GM19438 (cell line): ENCODE measurements around the gene LTC4S.
"Not testable (repeated sequence)": the region's sequence is repeated elsewhere in the genome, so short reads cannot be mapped to it uniquely, and the experiment has no call there.

Source experiments
- ATAC-seq: cut with Tn5 transposase; IDR thresholded peaks from one replicate; pipeline ENCODE4 v1.9.1; 2021; ENCODE audit warnings: low read depth; ENCODE audit not compliant: unreplicated experiment

The LTC4S gene

DNA sequence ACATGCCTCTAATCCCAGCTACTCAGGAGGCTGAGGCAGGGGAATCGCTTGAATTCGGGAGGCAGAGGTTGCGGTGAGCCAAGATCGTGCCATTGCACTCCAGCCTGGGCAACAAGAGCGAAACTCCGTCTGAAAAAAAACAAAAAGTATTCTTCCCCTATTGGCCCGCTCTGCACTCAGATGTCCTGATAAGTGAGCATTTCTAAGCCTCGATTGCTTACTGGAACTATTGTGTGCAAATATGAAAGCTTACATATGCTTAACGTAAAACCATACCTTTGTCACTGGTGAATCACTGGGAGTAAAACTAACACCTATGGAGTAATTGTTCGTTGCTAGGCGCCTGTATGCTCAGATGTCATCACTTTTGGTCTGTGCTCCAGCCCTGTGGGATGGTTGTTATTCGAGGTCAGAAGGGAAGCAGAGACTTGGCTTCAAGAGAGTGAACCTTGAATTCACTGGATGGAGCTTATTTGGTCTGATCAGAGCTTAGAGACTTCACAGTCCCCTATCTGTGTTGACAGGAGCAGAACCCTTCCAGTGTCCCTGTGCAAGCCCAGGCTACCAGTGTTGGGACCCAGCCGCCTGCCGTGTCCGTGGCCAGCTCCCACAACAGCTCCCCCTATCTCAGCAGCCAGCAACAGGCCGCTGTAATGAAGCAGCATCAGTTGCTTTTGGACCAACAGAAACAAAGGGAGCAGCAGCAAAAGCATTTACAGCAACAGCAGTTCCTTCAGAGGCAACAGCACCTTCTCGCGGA lies 25.3 kb upstream of the LTC4S start:
- no peak for ATAC-seq

DNA sequence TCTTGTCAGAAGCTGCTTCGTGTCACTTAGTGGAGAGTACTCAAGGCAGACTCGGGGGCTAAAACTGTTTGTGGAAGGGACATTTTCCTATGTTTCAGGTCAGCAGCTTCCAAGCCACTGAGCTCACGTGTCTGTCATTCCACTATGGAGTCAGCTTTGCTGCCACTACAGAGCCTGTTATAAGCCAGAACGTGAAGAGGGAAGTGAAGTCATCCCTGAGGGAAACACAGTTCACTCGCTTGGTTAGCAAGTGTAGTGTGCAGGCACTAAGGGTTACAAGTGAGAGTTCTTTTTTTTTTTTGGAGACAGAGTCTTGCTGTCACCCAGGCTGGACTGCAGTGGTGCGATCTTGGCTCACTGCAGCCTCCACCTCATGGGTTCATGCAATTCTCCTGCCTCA lies 24.5 kb upstream of the LTC4S start:
- no peak for ATAC-seq

DNA sequence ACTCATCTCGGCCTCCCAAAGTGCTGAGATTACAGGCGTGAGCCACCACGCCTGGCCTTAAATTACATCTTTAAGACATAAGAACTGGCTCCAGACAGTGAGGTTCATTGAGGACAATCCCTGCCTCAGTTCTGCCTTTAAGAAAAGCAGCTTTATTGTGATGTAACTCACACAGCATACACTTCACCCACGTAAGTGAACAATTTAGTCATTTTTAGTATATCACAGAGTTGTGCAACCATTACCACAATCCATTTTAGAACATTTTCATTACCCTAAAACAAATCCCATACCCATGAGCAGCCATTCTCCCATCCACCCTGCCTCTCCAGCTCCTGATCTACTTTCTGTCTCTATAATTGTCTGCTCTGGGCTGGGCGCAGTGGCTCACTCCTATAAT lies 24.0 kb upstream of the LTC4S start:
- ATAC-seq: no peak

DNA sequence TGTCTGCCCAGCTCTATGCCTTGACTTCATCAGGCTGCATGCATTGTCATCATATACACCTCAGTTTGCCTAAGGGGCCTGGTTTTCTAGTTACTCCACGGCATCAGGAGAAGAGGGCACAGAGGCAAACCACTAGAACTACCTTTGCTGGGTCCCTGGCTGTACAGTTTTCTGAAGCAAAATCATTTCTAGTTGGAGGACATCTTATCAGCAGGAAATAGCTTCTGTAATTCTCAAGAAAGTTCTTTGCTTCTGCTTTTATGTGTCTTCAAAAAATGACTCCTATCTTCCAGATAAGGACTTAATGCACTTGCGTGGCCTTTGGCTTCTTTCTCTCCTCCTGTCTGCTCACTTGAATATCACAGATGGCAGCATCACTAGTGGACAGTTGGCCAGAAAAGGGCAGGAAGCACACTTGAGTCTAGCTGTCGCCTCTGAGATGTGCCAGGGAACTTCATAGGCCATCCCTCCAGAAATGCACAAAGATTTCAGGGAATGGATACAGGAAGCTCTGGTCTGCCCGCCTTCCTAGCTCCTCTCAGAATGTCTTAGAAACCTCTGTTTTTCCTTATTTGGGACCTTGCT lies 22.4 kb upstream of the LTC4S start:
- no peak for ATAC-seq

DNA sequence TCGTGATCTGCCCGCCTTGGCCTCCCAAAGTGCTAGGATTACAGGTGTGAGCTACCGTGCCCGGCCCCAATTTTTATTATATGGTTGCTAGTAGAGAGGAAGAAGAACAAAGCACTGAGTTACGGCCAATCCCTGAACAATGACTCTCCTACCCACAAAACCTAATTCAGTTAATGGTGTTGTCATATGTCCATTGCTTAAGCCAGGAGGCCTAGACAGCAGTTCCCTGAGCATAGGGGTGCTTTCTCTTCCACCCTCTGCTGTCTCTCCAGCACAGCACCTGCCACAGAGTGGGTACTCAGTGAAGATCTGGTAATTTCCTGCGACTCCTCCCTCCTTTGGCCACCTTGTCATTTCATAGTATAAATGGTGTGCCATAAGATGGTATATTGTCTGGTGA lies 21.4 kb upstream of the LTC4S start:
- no peak for ATAC-seq

DNA sequence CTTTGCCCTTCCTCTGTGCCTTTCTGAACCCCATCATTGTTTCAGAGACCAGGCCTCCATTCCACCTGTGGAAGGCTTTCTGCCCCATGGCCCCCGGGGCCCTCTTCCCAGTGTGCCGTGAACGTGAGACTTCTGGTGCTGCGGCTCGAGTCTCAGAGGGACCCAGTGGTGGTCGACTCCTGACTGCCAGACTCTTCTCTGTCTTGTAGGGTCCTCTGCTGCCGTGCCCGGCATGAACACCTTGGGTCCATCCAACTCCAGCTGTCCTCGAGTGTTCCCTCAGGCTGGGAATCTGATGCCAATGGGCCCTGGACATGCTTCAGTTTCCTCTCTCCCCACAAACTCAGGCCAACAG lies 20.1 kb upstream of the LTC4S start:
- ATAC-seq: no peak

DNA sequence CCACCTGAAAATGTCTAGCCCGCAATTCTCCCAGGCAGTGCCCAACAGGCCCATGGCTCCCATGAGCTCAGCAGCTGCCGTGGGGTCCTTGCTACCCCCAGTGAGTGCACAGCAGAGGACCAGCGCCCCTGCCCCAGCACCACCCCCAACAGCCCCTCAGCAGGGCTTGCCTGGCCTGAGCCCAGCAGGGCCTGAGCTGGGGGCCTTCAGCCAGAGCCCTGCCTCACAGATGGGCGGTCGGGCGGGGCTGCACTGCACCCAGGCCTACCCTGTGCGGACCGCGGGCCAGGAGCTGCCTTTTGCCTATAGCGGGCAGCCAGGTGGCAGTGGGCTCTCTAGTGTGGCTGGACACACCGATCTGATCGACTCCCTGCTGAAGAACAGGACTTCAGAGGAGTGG lies 19.3 kb upstream of the LTC4S start:
- ATAC-seq: no peak

DNA sequence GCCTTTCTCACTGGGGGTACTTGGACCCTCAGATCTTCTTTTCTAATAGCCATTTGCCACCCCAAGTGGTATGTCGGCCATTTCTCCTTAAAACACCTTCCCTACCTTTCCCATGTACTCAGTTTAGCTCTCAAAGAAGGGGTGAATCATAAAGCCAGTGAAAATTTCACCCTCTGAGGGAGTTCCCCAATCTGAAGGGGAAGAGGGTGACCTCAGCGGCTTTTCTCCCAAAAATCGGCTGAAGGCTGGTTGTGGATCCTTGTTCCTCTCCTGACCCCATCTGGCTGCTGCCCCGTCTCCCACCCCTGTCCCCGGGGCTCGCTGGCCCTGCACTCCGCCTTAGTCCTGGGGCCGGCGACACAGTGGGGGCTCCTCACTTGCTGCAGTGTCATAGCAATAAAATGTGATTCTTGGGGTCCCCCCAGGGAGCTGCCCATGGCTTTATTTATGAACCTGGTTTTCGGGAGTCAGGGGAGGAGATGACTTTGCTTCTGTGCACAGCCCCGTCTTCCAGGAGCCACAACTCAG lies 17.3 kb upstream of the LTC4S start:
- ATAC-seq: no peak

DNA sequence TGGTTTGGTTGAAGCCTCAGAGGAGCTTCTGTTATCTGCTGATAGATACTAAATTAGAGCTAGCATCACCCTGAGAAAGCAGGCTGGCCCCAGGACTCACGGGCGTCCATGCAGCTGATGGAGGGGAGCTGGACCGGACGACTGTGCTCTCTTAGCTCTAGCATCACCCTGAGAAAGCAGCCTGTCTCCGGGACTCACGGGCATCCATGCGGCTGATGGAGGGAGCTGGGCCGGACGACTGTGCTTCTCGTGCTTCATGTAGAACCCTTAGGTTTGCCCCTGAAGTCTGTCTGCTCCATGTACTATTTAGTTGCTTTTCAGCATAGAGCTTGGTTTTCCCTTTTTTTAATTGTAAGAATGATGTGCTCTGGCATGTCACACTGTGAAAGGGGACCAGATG lies 16.3 kb upstream of the LTC4S start:
- ATAC-seq: no peak

DNA sequence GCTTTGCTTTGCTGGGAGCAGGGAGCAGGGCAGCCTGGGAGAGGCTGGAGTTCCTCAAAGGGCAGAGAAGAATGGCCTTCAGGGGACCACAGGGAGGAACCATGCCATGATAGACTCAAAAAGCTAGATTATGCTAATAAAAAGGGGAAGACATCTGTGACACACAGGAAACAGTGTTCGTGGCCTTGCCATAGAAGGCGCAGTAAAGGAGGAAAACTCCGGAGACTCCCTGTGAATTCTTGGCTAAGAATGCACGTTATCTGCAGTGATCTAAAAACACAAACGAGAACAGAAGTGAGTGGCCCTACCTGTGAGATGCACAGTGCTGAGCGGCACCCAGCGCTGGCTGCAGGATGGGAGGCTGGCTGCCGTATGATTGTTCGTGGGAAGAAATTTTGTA lies 15.9 kb upstream of the LTC4S start:
- no peak for ATAC-seq

DNA sequence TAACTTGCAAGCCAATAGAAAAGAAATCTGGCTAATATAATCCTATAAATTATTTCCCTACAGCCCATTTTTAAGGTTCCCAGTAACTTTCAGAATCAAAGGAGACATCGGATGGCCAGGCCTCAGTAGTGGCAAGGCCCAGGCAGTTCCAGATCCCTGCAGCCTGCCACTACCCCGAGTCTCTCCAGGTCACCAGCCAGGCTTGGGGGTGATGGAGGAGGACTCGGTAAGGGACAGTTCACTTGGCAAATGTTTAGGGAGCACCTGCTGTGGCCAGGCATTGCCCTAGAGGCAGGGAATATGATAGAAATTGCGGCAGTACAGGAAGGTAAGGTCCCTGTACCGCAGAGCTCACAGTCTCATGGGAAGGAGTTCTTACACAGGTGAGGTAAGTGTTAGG lies 15.2 kb upstream of the LTC4S start:
- ATAC-seq: no peak

DNA sequence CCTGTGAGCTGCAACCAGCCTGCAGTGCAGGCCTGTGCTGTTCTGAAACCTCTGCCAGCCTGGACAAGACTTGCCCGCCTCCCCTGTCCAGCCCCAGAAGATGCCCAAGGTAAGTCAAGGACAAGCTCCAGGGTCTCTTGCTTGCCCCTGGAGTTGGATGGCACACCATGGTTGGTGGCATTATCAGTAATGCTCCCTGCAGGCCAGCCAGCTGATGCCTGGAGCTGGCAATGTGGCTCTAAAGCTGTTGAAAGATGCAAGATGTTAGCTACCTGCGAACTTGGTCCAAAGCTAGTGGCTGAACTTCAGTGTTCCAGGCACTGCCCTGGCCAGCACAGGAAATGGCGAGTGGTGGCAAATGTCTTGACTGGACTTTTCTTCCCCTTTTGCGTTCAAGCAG lies 14.0 kb upstream of the LTC4S start:
- no peak for ATAC-seq

DNA sequence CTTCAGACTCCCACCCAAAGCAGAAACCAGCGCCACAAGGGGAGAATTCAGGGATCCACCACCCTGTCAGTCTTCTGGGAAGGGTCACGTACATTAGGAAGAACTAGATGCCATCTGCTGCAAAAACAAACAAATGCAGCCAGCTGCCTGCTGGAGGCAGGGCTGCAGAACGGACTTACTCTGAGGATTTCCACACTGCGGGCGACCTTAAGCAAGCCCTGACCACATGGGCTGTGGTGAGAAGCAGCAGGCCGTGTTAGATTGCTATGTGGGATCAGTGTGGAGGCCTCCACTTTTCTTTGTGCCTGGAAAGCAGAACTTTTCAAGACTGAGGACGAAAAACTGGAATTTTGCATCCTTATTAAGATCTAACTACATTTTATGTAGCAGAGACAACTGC lies 13.4 kb upstream of the LTC4S start:
- ATAC-seq: no peak

DNA sequence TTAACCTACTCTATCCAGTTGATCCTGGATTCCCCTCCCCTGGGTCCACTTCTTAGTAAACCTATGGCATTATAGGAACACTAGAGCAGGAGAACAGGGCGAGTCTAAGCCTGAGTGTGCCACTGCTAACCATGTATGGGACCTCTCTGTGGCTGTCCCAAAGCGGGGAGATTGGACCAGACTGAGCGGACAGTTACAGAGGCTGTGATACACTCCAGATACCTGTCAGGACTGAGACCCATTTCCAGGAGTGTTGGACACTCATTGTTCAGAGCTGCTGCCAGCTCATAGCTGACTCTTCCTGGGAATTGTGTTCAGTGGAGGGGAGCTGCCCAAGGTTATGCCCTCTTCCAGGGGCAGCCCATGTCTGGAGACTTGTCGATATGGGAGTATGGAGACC lies 11.9 kb upstream of the LTC4S start:
- no peak for ATAC-seq

DNA sequence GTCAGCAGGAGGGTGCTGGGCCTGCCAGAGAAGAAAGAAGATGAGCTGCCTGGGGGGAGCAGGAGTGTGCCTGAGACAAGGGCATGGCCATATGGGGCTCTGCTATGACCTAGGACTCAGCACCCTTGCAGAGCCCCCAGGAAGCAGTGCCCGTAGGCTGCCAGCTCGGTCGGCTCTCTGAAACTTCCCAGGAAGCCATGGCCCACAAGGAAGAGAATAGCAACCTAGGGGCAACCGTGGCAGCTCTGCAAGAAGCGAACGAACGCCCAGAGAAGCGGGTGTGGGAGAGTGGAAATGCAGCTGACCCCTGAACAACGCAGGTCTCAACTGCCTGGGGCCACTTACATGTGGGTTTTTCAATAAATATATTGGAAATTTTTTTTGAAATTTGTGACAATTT lies 10.7 kb upstream of the LTC4S start:
- no peak for ATAC-seq

DNA sequence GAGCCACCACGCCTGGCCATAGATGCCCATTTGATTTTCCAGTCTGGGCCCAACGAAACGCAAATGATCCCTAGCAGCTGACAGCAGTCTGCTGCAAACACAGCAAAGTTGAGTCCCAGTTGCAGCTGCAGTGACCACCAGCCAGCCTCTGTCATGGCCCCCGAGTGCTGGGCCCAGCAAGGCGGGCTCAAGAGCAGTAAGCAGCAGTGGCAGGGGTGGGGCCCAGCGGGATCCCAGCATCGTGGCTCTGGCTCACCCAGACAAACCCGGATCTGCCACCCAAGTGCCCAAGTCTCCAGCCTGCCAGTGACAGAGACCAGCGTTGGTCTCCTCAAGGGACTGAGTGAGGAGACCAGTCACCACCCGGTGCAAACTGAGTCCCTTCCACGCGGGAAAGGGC lies 6.9 kb upstream of the LTC4S start:
- no peak for ATAC-seq

DNA sequence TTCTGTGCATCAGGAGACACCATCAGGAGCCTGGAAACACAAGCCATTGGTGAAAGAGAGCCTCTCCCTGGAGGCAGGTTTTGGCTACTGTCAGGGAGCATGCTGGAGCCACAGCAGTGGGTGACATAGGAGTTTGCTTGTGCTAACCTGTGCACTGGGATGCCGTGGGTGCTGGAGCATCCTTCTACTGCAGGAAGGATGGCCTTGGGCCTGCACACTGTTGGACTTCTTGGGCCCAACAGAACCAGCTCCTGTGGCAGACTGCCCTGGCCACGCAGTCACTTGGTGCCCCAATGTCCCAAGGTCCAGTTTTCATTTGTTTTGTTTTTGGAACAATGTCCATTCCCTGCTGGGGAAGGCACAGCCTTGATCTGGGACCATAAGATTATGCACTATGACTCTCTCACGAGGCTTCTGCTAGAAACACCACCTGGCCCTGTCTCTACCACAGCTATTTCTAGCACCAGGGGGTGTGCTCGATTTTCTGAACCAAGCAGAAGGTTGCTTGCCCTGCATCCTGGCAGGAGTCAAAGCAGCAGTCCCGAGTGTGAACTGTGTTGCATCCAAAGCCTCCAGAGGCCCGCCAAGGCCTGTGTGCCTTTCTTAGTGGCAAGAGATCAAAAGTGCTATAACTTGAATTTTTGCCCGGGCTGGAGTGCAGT lies 5.5 kb upstream of the LTC4S start:
- no peak for ATAC-seq

DNA sequence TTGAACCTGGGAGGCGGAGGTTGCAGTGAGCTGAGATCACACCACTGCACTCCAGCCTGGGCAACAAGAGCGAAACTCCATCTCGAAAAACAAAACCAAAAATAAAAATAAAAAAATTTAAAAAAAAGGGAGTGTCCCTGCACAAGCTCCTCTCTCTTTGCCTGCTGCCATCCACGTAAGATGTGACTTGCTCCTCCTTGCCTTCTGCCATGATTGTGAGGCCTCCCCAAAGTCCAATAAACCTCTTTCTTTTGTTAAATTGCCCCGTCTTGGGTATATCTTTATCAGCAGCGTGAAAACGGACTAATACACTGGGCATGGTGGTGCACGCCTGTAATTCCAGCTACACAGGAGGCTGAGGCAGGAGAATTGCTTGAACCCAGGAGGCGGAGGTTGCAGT lies 4.5 kb upstream of the LTC4S start:
- ATAC-seq: not testable (repeated sequence)

DNA sequence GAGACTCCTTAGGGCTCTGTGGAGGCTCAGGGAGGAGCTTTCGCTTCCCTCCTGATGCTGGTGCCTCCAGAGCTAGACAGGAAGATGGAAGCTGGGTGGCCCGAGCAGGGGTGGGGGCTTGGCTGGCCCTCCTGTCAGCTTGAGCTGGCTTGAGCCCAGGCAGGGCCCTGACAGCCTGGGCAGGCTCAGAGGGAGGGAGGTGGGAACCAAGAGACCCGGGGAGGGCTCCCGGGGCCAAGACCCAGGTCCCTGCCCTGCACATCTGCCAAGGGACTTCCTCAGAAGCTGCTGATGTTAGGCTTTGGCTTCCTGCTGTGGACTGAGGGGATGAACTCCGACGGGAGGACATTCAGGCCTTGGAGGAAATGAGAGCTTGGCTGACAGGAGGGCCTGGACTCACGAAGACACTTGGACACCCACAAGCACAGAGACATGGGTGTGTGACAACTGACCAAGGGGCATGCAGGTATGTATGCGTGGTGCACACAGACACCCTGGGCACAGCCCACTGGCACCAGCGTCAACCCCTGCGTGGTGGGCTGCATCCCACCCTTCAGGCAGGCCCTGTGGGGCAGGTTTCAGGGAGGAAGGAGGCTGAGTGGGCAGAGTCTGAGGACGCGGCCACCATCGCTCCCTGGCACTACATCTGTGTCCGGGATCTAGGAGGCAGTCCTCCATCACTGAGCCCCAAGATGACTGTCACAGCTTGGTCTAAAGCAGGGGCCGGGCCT lies 1.7 kb upstream of the LTC4S start:
- ATAC-seq: no peak

DNA sequence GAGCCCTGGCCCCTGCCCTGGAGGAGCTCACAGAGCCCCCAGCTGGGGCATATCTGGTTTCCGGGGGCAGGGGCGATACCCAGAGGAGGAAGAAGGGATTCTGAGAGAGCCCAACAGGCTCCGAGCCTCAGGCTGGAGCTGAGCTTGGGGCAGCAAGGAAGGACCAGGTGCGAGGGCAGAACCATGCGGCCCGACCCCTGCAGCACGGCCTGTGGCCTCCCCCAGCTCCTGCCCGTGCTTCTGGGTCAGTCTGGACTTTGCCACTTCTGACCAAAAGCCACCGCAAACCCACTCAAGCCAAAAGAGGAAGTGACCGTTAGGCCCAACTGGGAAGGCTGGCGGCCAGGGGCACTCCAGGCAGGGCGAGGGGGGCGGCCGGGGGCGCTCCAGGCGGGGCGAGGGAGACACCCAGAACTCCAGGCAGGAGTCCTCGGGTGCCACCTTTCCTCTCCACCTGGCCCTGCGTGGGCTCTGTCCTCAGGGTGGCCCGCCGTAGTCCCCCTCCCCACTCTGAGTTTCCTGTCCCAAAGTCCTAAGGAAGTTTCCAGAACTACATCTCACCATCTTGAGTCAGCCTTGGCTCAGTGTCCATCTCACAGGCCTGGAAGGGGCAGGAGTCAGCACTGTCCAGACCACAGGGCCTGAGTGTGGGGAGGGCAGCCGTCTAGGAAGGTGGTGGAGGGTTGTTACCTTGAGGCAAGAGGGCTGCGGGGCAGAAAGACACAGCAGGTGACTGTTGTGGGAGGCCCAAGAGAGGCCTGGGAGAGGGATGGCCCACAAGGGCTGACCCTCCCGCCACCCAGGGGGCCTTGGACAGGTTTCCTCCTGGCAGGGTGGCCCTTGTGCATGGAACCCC lies 946 bp upstream of the LTC4S start:
- ATAC-seq: no peak
